NCI-H146 treated with DMSO at 0.1 percent for 48 hours (cell line): ENCODE measurements around the gene CNIH1.
"Not testable (repeated sequence)": the region's sequence is repeated elsewhere in the genome, so short reads cannot be mapped to it uniquely, and the experiment has no call there.

Source experiments
- DNase-seq: peaks from one replicate; lab custom pipeline; 2025; ENCODE audit not compliant: unreplicated experiment; lab: John Stamatoyannopoulos, UW

The CNIH1 gene

DNA sequence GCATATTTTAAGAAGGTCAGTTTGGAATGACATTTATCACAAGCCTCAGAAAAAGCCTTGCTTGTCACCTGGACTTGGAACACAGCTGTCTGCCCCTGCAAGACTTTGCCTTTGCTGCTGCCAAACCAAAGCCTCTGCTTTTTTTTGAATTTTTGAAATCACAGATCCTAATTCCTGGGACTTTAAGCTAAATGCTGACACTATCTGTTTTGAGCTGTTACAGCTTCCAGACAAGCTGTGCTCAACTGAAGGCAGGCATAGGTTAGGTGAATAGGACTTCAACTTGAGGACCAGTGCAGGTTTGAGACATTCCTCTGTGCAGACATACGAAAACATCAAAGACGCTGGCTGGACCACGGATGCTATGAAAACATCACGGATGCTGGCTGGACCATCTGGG is 55.6 kb downstream of the CNIH1 start:
- no peak for DNase-seq

GRCh38 chr14:54383835-54384234 is 57.3 kb downstream of the CNIH1 start:
- DNase-seq: no peak

GRCh38 chr14:54381821-54382220 is 59.4 kb downstream of the CNIH1 start:
- DNase-seq: no peak

DNA sequence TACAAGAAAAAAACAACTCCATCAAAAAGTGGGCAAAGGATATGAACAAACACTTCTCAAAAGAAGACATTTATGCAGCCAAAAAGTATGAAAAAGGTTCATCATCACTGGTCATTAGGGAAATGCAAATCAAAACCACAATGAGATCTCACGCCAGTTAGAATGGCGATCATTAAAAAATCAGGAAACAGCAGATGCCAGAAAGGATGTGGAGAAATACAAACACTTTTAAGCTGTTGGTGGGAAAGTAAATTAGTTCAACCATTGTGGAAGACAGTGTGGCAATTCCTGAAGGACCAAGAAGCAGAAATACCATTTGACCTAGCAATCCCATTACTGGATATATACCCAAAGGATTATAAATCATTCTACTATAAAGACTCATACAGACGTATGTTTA is 60.6 kb downstream of the CNIH1 start:
- DNase-seq: not testable (repeated sequence)

- DNase-seq: not testable (repeated sequence)
These were observed 62.3 kb downstream of the CNIH1 start for GRCh38 chr14:54378893-54379292.

- DNase-seq: no peak
These were observed 63.7 kb downstream of the CNIH1 start for GRCh38 chr14:54377501-54377900.

- no peak for DNase-seq
These were observed 66.9 kb downstream of the CNIH1 start for GRCh38 chr14:54374117-54374884.
